ENCODE results near the gene TEAD1. TPM values are rescaled to one million over a fixed set of nuclear protein-coding genes. Genes with fewer than 3 reads are reported as not detected.

TEAD1 gene
- total and polyA plus RNA-seq, 10 of the 15 experiments (the other 5 are each of a cell fraction or from before 2014, with no cell fraction given), result 0.01 to 0.59 (median 0.04) TPM; not detected in 6

GRCh38 chr11:12717851-12718291 lies 43.6 kb downstream of the TEAD1 start (continued):
- TF ChIP-seq, protein P1, sequence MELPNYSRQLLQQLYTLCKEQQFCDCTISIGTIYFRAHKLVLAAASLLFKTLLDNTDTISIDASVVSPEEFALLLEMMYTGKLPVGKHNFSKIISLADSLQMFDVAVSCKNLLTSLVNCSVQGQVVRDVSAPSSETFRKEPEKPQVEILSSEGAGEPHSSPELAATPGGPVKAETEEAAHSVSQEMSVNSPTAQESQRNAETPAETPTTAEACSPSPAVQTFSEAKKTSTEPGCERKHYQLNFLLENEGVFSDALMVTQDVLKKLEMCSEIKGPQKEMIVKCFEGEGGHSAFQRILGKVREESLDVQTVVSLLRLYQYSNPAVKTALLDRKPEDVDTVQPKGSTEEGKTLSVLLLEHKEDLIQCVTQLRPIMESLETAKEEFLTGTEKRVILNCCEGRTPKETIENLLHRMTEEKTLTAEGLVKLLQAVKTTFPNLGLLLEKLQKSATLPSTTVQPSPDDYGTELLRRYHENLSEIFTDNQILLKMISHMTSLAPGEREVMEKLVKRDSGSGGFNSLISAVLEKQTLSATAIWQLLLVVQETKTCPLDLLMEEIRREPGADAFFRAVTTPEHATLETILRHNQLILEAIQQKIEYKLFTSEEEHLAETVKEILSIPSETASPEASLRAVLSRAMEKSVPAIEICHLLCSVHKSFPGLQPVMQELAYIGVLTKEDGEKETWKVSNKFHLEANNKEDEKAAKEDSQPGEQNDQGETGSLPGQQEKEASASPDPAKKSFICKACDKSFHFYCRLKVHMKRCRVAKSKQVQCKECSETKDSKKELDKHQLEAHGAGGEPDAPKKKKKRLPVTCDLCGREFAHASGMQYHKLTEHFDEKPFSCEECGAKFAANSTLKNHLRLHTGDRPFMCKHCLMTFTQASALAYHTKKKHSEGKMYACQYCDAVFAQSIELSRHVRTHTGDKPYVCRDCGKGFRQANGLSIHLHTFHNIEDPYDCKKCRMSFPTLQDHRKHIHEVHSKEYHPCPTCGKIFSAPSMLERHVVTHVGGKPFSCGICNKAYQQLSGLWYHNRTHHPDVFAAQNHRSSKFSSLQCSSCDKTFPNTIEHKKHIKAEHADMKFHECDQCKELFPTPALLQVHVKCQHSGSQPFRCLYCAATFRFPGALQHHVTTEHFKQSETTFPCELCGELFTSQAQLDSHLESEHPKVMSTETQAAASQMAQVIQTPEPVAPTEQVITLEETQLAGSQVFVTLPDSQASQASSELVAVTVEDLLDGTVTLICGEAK (IDR thresholded peaks at IDR 0.05; ENCODE audit: borderline replicate concordance), result no peak
- TF ChIP-seq, protein P2, sequence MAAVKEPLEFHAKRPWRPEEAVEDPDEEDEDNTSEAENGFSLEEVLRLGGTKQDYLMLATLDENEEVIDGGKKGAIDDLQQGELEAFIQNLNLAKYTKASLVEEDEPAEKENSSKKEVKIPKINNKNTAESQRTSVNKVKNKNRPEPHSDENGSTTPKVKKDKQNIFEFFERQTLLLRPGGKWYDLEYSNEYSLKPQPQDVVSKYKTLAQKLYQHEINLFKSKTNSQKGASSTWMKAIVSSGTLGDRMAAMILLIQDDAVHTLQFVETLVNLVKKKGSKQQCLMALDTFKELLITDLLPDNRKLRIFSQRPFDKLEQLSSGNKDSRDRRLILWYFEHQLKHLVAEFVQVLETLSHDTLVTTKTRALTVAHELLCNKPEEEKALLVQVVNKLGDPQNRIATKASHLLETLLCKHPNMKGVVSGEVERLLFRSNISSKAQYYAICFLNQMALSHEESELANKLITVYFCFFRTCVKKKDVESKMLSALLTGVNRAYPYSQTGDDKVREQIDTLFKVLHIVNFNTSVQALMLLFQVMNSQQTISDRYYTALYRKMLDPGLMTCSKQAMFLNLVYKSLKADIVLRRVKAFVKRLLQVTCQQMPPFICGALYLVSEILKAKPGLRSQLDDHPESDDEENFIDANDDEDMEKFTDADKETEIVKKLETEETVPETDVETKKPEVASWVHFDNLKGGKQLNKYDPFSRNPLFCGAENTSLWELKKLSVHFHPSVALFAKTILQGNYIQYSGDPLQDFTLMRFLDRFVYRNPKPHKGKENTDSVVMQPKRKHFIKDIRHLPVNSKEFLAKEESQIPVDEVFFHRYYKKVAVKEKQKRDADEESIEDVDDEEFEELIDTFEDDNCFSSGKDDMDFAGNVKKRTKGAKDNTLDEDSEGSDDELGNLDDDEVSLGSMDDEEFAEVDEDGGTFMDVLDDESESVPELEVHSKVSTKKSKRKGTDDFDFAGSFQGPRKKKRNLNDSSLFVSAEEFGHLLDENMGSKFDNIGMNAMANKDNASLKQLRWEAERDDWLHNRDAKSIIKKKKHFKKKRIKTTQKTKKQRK (IDR thresholded peaks at IDR 0.05; ENCODE audit: low read depth, low read length), result no peak
- TF ChIP-seq TCF12 (IDR thresholded peaks at IDR 0.05; ENCODE audit: low read depth, low read length), result no peak
- no peak for TF ChIP-seq PAX8 (IDR thresholded peaks at IDR 0.05)
- TF ChIP-seq FOS (IDR thresholded peaks at IDR 0.05; ENCODE audit: borderline replicate concordance, extremely low read depth, insufficient read length), result no peak
- peak; percentile 89 to 95 for TF ChIP-seq BHLHE40 (IDR thresholded peaks at IDR 0.05; ENCODE audit: borderline replicate concordance in 1 of 2, low read depth in 2 of 2, low read length in 1 of 2)
- TF ChIP-seq RCOR1 (conservative IDR thresholded peaks at IDR 0.05; ENCODE audit: low read depth, low read length), result no peak
- no peak for TF ChIP-seq NR2F1 (conservative IDR thresholded peaks at IDR 0.05)
- no peak for TF ChIP-seq RAD21 (IDR thresholded peaks at IDR 0.05; ENCODE audit: insufficient read depth, low read depth, low read length)
- TF ChIP-seq NR2C2 (IDR thresholded peaks at IDR 0.05; ENCODE audit: borderline replicate concordance, control insufficient read depth, insufficient read length, low read depth), result no peak
- no peak for TF ChIP-seq BCL11A (IDR thresholded peaks at IDR 0.05; ENCODE audit: low read depth, low read length)
- no peak for TF ChIP-seq ATF7 (IDR thresholded peaks at IDR 0.05; ENCODE audit: low read depth)
- no peak for TF ChIP-seq TAF1 (IDR thresholded peaks at IDR 0.05; ENCODE audit: borderline replicate concordance, low read depth, low read length)
- no peak for TF ChIP-seq STAT1 (conservative IDR thresholded peaks at IDR 0.05)
- 0 out of 2 replicates have a peak, but pooled peaks have one; percentile 45 for TF ChIP-seq CBFB (IDR thresholded peaks at IDR 0.05; ENCODE audit: low read depth)
- no peak for TF ChIP-seq RFX5 (IDR thresholded peaks at IDR 0.05; ENCODE audit: low read depth, low read length)
- no peak for TF ChIP-seq ZNF217 (IDR thresholded peaks at IDR 0.05)
- TF ChIP-seq YY1 (IDR thresholded peaks at IDR 0.05; ENCODE audit: low read depth, low read length), result no peak
- TF ChIP-seq SPI1 (IDR thresholded peaks at IDR 0.05; ENCODE audit: borderline replicate concordance, insufficient read depth, low read depth, low read length), result no peak
- no peak for TF ChIP-seq HCFC1 (IDR thresholded peaks at IDR 0.05; ENCODE audit: low read length)
- TF ChIP-seq EZH2 (IDR thresholded peaks at IDR 0.05; ENCODE audit: borderline replicate concordance, control insufficient read depth, low read depth, low read length), result no peak
- no peak for TF ChIP-seq E2F8 (IDR thresholded peaks at IDR 0.05; ENCODE audit: low read depth, partially characterized antibody)
